HTERT RPE-1 (cell line): Measurements from ENCODE around the gene SRPK2.
"Not testable (repeated sequence)": the region's sequence is repeated elsewhere in the genome, so short reads cannot be mapped to it uniquely, and the experiment has no call there.

ENCODE experiments used
- in situ Hi-C: fragments of 300-500 bp; cut with MboI; formaldehyde crosslinking; loops from 4 replicates; pipeline ENCODE4 v1.14.3; 2020; ENCODE audit warnings: low sequenced_read_pairs

SRPK2 gene

GRCh38 chr7:105388356-105389087 lies at the start of gene SRPK2:
Gene SRPK2 (minus strand): TSS chr7:105388921.
- in situ Hi-C loops, result no loop called here

- in situ Hi-C loops, result no loop called here
Observed at GRCh38 chr7:105438254-105438653, 49.5 kb upstream of the SRPK2 start.

GRCh38 chr7:105437356-105437755 lies 48.6 kb upstream of the SRPK2 start:
- in situ Hi-C loops, result not testable (repeated sequence)

DNA sequence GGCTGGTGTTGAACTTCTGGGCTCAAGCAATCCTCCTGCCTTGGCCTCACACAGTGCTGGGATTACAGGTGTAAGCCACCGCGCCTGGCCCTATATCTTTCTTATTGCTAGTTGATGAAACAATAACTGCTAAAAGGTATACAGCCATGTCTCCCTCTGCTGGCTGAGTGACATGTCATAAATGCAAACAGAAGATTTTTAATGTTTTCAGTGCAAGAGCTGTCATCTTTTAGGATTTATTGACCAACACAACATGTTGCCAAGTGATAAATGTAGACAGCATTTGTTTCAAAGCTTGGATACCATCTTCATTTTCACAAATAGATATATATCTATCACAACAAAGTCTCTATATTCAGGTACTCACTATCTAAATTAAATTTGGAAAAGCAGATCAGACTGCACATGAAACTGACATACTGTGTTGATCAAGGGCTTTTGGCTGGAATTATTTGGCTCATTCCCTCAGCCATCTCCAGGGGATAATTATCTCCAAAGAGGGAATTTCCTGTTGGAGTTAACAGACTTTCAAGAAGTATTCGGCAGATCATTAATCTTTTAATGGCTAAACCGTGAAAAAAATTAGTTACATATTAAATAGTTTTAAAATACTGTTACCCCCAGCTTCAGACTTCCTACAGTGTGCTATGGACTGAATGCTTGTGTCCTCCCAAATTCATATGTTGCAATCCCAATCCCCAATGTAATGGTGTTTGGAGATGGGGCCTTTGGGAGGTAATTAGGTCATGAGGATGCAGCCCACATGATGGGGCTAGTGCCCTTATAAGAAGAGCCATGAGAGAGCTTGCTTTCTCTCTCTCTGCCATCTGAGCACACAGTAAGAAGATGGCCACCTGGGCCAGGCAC lies 41.3 kb upstream of the SRPK2 start:
- in situ Hi-C loops, result no loop called here

DNA sequence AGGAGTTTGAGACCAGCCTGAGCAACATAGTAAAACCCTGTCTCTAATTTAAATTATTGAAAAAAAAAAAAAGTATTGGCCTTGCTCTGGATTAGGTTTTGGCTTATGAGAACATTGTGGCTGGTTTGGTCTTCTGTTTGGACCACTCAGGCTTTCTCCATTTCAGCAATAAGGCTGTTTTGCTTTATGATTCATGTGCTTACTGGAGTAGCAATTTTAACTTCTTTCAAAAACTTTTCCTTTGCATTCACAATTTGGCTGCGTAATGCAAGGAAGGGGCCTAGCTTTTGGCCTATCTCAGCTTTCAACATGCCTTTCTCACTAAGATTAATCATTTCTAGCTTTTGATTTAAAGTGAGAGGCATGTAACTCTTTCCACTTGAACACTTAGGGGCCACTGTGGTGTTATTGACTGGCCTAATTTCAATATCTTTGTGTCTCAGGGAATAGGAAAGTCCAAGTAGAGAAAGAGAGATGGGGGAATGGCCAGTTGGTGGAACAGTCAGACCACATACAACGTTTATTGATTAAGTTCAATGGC lies 38.0 kb upstream of the SRPK2 start:
- in situ Hi-C loops, result no loop called here

DNA sequence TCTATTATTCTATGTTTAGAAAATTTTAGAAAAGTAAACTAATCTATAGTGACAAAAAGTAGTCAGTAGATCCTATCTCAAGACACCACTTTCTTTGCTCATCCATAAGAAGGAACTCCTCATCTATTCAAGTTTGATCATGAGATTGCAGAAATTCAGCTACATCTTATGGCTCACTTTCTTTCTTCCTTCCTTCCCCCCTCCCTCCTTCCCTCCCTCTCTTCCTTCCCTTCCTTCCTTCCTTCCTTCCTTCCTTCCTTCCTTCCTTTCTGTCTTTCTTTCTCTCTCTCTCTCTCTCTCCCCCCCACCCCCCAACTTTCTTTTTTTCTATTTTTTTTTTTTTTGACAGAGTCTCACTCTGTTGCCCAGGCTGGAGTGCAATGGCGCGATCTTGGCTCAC lies 35.3 kb upstream of the SRPK2 start:
- in situ Hi-C loops, result no loop called here

- in situ Hi-C loops, result no loop called here
Observed at GRCh38 chr7:105413887-105414437, 25.2 kb upstream of the SRPK2 start.

DNA sequence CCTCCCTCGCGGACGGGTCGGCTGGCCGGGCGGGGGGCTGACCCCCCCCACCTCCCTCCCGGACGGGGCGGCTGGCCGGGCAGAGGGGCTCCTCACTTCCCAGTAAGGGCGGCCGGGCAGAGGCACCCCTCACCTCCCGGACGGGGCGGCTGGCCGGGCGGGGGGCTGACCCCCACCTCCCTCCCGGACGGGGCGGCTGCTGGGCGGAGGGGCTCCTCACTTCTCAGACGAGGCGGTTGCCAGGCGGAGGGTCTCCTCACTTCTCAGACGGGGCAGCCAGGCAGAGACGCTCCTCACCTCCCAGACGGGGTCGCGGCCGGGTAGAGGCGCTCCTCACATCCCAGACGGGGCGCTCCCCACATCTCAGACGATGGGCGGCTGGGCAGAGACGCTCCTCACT lies 22.1 kb upstream of the SRPK2 start:
- in situ Hi-C loops, result not testable (repeated sequence)

DNA sequence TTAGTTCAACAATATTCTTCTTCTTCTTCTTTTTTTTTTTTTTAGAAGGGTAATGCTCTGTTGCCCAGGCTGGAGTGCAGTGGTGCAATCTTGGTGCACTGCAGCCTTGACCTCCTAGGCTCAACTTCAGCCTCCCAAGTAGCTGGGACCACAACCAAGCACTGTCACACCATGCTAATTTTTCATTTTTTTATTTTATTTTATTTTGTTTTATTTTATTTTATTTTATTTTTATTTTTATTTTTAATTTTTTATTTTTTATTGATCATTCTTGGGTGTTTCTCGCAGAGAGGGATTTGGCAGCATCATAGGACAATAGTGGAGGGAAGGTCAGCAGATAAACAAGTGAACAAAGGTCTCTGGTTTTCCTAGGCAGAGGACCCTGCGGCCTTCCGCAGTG lies 21.1 kb upstream of the SRPK2 start:
- in situ Hi-C loops, result not testable (repeated sequence)

GRCh38 chr7:105408791-105409410 lies 20.2 kb upstream of the SRPK2 start:
- in situ Hi-C loops, result no loop called here

GRCh38 chr7:105403128-105403527 lies 14.4 kb upstream of the SRPK2 start:
- in situ Hi-C loops, result no loop called here

DNA sequence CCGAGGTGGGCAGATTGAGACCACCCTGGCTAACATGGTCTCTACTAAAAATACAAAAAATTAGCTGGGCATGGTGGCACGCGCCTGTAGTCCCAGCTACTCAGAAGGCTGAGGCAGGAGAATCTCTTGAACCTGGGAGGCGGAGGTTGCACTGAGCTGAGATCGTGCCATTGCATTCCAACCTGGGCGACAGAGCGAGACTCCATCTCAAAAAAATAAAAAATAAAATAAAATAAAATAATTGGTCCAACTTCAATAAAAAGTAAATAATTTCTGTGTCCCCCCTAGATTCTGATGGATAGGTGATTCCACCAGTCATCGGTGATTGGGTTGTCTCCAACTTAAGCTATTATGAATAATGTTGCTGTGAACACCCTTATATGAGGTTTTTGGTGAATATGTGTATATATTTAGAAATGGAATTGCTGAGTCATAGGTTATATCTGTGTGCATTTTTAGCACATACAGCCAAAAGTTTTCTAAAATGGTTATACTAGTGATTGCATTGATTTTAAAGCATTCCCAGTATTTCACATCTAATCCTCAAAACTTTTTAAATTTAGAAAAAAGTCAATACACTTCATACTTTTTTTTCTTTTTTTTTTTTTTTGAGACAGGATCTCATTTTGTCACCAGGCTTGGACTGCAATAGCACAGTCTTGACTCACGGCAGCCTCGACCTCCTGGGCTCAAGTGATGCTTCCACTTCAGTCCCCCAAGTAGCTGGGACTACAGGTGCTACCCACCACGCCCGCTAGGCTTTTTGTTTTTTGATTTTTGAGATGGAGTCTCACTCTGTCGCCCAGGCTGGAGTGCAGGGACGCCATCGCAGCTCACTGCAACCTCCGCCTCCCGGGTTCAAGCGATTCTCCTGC lies 13.7 kb upstream of the SRPK2 start:
- in situ Hi-C loops, result no loop called here

DNA sequence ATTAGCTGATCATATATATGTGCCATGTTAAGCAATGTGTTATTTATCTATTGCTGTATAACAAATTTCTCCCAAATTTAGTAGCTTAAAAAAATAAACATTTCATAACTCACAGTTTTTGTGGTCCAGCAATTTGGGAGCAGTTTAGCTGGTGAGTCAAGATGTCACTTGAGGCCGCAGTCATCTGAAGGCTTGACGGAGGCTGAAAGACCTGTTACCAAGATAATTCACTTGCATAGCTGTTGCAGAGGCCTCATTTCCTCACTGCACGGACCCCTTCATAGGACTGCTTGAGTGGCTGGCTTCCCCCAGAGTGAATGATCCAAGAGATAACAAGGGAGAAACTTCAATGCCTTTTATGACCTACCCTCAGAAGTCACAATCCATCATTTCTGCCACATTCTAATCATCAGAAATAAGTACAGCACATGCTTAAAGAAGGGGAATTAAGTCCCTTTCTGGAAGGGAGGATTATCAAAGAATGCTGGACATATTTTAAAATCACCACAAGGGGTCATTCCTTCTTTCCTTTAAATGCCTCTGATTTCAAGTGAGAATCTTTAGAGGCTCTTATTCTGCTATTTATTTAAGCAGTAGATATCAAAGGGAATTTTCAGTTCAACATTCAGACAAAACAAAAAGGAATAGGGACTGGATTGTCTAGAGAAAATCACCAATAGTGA lies 10.5 kb upstream of the SRPK2 start:
- in situ Hi-C loops, result no loop called here

GRCh38 chr7:105396566-105396965 lies 7.8 kb upstream of the SRPK2 start:
- in situ Hi-C loops, result no loop called here

GRCh38 chr7:105391429-105391828 lies 2.7 kb upstream of the SRPK2 start:
- in situ Hi-C loops, result no loop called here

GRCh38 chr7:105389889-105390288 lies 1.2 kb upstream of the SRPK2 start:
- in situ Hi-C loops, result no loop called here

- in situ Hi-C loops, result no loop called here
Observed at GRCh38 chr7:105389088-105389650, 448 bp upstream of the SRPK2 start.

GRCh38 chr7:105387508-105388355 lies 989 bp downstream of the SRPK2 start:
- in situ Hi-C loops, result no loop called here
